ENCODE data around the gene PAX7.
A peak's percentile ranks its signal among the peaks of the same experiment; 100 is the strongest.

GRCh38 chr1:18640228-18641004, 9.8 kb downstream of the PAX7 start:
- TF ChIP-seq ZNF114 (CRISPR knock-in tag; IDR thresholded peaks at IDR 0.05) (no peak), CTCF (conservative IDR thresholded peaks at IDR 0.05; ENCODE audit: low read depth in 2 of 2) (no peak), REST (IDR thresholded peaks at IDR 0.05; ENCODE audit: unreplicated experiment) (no peak), EZH2 (IDR thresholded peaks at IDR 0.05; ENCODE audit: low read depth, unreplicated experiment) (peak; percentile 68), EZH2phosphoT487 (IDR thresholded peaks at IDR 0.05; ENCODE audit: unreplicated experiment) (no peak), POLR2AphosphoS5 (IDR thresholded peaks at IDR 0.05; ENCODE audit: low read depth) (no peak)
